Liver (tissue), 3 donors: ENCODE data around the gene BECN2.

ENCODE experiments used
- EGR1 ChIP-seq, 2 donors: IDR thresholded peaks; 2 replicates each; pipeline ENCODE4 v1.6.1; 2016 to 2018; ENCODE audit warnings: antibody characterized with exemption in 2 of 2, low read depth in 2 of 2
- FOXA1 ChIP-seq: IDR thresholded peaks from 2 replicates; pipeline ENCODE4 v1.6.1; 2016; ENCODE audit warnings: antibody characterized with exemption
- JUND ChIP-seq, 2 donors: IDR thresholded peaks; 2 replicates each; pipeline ENCODE4 v1.6.1; 2016; ENCODE audit warnings: antibody characterized with exemption in 2 of 2
- RAD21 ChIP-seq, 2 donors: IDR thresholded peaks; 2 replicates each; pipeline ENCODE4 v1.6.1; 2016; ENCODE audit warnings: antibody characterized with exemption in 2 of 2, mild to moderate bottlenecking in 2 of 2
- SP1 ChIP-seq: IDR thresholded peaks from 2 replicates; pipeline ENCODE4 v1.6.1; 2018; ENCODE audit warnings: antibody characterized with exemption, mild to moderate bottlenecking
- TAF1 ChIP-seq: conservative IDR thresholded peaks from 2 replicates; pipeline ENCODE4 v1.6.1; 2016; ENCODE audit warnings: antibody characterized with exemption, mild to moderate bottlenecking
- YY1 ChIP-seq: IDR thresholded peaks from 2 replicates; pipeline ENCODE4 v1.6.1; 2016; ENCODE audit warnings: antibody characterized with exemption, mild to moderate bottlenecking
- TF ChIP-seq, protein P1 (sequence below): fragments of 150-350 bp; IDR thresholded peaks from 2 replicates; pipeline ENCODE4 v1.5.1; 2017; ENCODE audit warnings: improper control_type of control experiment, low read depth, low read length; ENCODE audit not compliant: missing input control
- TF ChIP-seq, protein P2 (sequence below): IDR thresholded peaks from 2 replicates; pipeline ENCODE4 v1.6.1; 2016; ENCODE audit warnings: antibody characterized with exemption, mild to moderate bottlenecking
- TF ChIP-seq, protein P3 (sequence below): IDR thresholded peaks from 2 replicates; pipeline ENCODE4 v1.6.1; 2016; ENCODE audit warnings: antibody characterized with exemption
- donor health status: healthy.
- donor health status: healthy.

DNA sequence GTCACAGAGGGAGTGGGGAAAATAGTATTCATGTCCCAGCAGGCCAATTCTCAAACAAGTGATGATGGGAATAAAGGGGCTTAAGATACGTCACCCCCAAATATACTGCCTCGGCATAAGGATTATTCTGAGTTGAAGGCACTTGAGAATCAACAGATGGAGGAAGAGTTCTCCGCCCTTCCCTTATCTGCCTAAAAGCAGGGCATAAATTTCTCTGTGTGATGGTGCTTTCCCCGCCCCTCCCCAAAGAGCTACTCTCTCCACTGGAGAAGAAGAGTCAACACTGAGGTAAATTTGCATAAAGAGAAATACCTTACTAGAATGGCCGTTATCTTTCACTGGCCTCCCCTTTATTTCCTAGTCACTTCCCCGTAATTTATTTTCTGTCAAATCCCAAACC lies 18.7 kb downstream of the BECN2 start:
- TF ChIP-seq TAF1 (no peak), JUND (IDR thresholded peaks at IDR 0.05) (no peak), YY1 (no peak), SP1 (no peak), RAD21 (IDR thresholded peaks at IDR 0.05) (no peak), FOXA1 (no peak), EGR1 (IDR thresholded peaks at IDR 0.05; ENCODE audit: low read depth in 2 of 2) (no peak)
- TF ChIP-seq, protein P1, sequence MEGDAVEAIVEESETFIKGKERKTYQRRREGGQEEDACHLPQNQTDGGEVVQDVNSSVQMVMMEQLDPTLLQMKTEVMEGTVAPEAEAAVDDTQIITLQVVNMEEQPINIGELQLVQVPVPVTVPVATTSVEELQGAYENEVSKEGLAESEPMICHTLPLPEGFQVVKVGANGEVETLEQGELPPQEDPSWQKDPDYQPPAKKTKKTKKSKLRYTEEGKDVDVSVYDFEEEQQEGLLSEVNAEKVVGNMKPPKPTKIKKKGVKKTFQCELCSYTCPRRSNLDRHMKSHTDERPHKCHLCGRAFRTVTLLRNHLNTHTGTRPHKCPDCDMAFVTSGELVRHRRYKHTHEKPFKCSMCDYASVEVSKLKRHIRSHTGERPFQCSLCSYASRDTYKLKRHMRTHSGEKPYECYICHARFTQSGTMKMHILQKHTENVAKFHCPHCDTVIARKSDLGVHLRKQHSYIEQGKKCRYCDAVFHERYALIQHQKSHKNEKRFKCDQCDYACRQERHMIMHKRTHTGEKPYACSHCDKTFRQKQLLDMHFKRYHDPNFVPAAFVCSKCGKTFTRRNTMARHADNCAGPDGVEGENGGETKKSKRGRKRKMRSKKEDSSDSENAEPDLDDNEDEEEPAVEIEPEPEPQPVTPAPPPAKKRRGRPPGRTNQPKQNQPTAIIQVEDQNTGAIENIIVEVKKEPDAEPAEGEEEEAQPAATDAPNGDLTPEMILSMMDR = no peak
- TF ChIP-seq, protein P2, sequence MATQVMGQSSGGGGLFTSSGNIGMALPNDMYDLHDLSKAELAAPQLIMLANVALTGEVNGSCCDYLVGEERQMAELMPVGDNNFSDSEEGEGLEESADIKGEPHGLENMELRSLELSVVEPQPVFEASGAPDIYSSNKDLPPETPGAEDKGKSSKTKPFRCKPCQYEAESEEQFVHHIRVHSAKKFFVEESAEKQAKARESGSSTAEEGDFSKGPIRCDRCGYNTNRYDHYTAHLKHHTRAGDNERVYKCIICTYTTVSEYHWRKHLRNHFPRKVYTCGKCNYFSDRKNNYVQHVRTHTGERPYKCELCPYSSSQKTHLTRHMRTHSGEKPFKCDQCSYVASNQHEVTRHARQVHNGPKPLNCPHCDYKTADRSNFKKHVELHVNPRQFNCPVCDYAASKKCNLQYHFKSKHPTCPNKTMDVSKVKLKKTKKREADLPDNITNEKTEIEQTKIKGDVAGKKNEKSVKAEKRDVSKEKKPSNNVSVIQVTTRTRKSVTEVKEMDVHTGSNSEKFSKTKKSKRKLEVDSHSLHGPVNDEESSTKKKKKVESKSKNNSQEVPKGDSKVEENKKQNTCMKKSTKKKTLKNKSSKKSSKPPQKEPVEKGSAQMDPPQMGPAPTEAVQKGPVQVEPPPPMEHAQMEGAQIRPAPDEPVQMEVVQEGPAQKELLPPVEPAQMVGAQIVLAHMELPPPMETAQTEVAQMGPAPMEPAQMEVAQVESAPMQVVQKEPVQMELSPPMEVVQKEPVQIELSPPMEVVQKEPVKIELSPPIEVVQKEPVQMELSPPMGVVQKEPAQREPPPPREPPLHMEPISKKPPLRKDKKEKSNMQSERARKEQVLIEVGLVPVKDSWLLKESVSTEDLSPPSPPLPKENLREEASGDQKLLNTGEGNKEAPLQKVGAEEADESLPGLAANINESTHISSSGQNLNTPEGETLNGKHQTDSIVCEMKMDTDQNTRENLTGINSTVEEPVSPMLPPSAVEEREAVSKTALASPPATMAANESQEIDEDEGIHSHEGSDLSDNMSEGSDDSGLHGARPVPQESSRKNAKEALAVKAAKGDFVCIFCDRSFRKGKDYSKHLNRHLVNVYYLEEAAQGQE = no peak
- TF ChIP-seq, protein P3, sequence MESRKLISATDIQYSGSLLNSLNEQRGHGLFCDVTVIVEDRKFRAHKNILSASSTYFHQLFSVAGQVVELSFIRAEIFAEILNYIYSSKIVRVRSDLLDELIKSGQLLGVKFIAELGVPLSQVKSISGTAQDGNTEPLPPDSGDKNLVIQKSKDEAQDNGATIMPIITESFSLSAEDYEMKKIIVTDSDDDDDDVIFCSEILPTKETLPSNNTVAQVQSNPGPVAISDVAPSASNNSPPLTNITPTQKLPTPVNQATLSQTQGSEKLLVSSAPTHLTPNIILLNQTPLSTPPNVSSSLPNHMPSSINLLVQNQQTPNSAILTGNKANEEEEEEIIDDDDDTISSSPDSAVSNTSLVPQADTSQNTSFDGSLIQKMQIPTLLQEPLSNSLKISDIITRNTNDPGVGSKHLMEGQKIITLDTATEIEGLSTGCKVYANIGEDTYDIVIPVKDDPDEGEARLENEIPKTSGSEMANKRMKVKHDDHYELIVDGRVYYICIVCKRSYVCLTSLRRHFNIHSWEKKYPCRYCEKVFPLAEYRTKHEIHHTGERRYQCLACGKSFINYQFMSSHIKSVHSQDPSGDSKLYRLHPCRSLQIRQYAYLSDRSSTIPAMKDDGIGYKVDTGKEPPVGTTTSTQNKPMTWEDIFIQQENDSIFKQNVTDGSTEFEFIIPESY = no peak
